Psoas muscle (tissue), 8 donors: ENCODE measurements around the gene UBE2E2. TPM values are rescaled to one million over a fixed set of nuclear protein-coding genes. Genes with fewer than 3 reads are reported as not detected.

Experiments used
- ATAC-seq, 4 donors: fragments of 200-7000 bp; cut with Tn5 transposase; one replicate each; pipeline ENCODE4 v1.9.1; 2020; ENCODE audit warnings: moderate library complexity in 3 of 4, mild to moderate bottlenecking in 2 of 4
- DNase-seq, 2 donors: peaks; one replicate each; pipeline ENCODE4 v3.0.0-alpha.2; 2020
- H3K27ac ChIP-seq: fragments of 200-600 bp; one replicate; pipeline ENCODE4 v1.8.0; 2022
- H3K27me3 ChIP-seq, 3 donors: fragments of 200-600 bp in 1 of 3; one replicate each; pipeline versions ENCODE4 v1.6.1 to v1.8.0; 2013 to 2022; ENCODE audit warnings: low read length in 2 of 3, mild to moderate bottlenecking in 2 of 3, moderate library complexity in 1 of 3; ENCODE audit not compliant: insufficient read depth in 3 of 3
- H3K36me3 ChIP-seq, 2 donors: fragments of 200-600 bp in 1 of 2; one replicate each; pipeline versions ENCODE4 v1.6.1 to v1.8.0; 2013 to 2022; ENCODE audit warnings: low read depth in 1 of 2, mild to moderate bottlenecking in 1 of 2, moderate library complexity in 1 of 2; ENCODE audit not compliant: insufficient read depth in 1 of 2
- H3K4me1 ChIP-seq: fragments of 200-600 bp; one replicate; pipeline ENCODE4 v1.8.0; 2022
- H3K4me3 ChIP-seq: fragments of 200-600 bp; one replicate; pipeline ENCODE4 v1.8.0; 2022; ENCODE audit warnings: mild to moderate bottlenecking
- H3K9me3 ChIP-seq: fragments of 200-600 bp; one replicate; pipeline ENCODE4 v1.8.0; 2022
- CTCF ChIP-seq: fragments of 200-600 bp; IDR thresholded peaks from one replicate; pipeline ENCODE4 v1.8.0; 2022; ENCODE audit warnings: antibody characterized with exemption
- WGBS, 3 donors: extraction: QIAGEN DNeasy Blood & Tissue Kit; methylation state at CpG; one replicate each; pipeline versions ENCODE4 v1.1.6 to v1.1.7; 2013; 5-methylcytosine and 5-hydroxymethylcytosine counted together
- intact Hi-C, 2 donors: fragments of 100-400 bp; cut with DNase I; formaldehyde crosslinking; loops; one replicate each; pipeline versions ENCODE4 v1.11.0 to v1.14.2; 2022
- polyA plus RNA-seq, 3 donors: library from polyadenylated mRNA; stranded (reverse); fragments of 200-250 nt; gene quantifications; one replicate each; pipeline ENCODE4 v1.2.3, GENCODE V29; 2013
- total RNA-seq, 4 donors: library from RNA; stranded (reverse); fragmentation: NEBNext Ultra II Directional in 2 of 4; extraction: Animal tissue kit (Norgen Biotek cat#: 25700) in 2 of 4; gene quantifications; one replicate each; pipeline versions ENCODE4 v1.2.1 to v1.2.4, GENCODE V29; 2021 to 2023
- donor health status: healthy with polysubstance abuse.
- donor health status: DM: no; HTN: no; CAD: no; lungs with moderate emphysema.
- donor health status: Bipolar disorder and iron deficiency.
- donor health status: healthy.
- donor health status: DM: yes; HTN: yes; CAD: no.
- donor health status: DM: no; HTN: no; CAD: no.
- donor health status: DM: no; HTN: no; CAD: no.
- donor health status: DM: yes; HTN: yes; CAD: no.

Gene UBE2E2
- total and polyA plus RNA-seq, 7 donors = 12.9 to 38.2 (median 34.0) TPM

- H3K4me1 ChIP-seq = no peaks in the 10 kb centered on the region
Measured at GRCh38 chr3:23637339-23637738, 434.2 kb downstream of the UBE2E2 start.

GRCh38 chr3:23640471-23641146 is 437.5 kb downstream of the UBE2E2 start:
- H3K4me3 ChIP-seq = no peak overlapping the region
- DNase-seq (no peak), ATAC-seq (no peak)
- H3K4me1 ChIP-seq = no peaks in the 10 kb centered on the region
- intact Hi-C loops = no loop called here
- no peak overlapping the region for H3K27ac ChIP-seq
- TF ChIP-seq CTCF = no peak
- WGBS, 3 donors = 35 to 39% (median 37%) methylated on average over 1 of the region's 1 CpG
- no peaks in the 10 kb centered on the region for H3K36me3 ChIP-seq
- no peaks in the 10 kb centered on the region for H3K27me3 ChIP-seq
- H3K9me3 ChIP-seq = no peaks in the 10 kb centered on the region

More at GRCh38 chr3:23637339-23637738, 434.2 kb downstream of the UBE2E2 start:
- 97 to 99% (median 98%) methylated on average over 3 of the region's 3 CpGs for WGBS, 3 donors
- H3K4me3 ChIP-seq = no peak overlapping the region
- H3K27ac ChIP-seq = no peak overlapping the region
- H3K36me3 ChIP-seq = no peaks in the 10 kb centered on the region
- peaks cover 7% of the 10 kb centered on the region for H3K9me3 ChIP-seq
- intact Hi-C loops = no loop called here
- DNase-seq (no peak), ATAC-seq (no peak)
- TF ChIP-seq CTCF = no peak
- no peaks in the 10 kb centered on the region for H3K27me3 ChIP-seq
